ENCODE data around the gene MIEN1. TPM values are rescaled to one million over a fixed set of nuclear protein-coding genes. Genes with fewer than 3 reads are reported as not detected.

Gene MIEN1
- total and polyA plus RNA-seq, 2 of the 13 experiments (the other 11 are each of a cell fraction or from before 2014, with no cell fraction given) = 40.6 to 56.6 TPM

DNA sequence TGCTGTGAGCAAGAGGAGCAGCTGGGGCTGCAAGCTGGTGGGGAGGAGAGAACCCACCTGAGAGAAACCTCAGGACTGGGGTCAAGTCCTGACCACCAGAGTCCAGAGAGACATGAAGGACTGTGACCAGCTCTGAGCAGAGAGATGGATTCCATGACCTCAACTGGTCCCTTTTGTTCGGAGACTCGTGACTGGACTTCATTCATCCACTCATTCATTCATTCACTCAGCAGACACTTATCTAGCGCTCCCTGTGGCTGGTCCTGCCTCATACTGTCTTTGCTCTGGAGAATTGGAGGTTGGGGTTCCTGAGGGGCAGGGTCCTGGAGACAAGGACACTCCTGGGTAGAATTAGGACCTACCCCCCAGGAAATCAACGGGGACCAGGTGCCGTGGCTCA, 26.4 kb downstream of the MIEN1 start (continued):
- TF ChIP-seq, protein P1, sequence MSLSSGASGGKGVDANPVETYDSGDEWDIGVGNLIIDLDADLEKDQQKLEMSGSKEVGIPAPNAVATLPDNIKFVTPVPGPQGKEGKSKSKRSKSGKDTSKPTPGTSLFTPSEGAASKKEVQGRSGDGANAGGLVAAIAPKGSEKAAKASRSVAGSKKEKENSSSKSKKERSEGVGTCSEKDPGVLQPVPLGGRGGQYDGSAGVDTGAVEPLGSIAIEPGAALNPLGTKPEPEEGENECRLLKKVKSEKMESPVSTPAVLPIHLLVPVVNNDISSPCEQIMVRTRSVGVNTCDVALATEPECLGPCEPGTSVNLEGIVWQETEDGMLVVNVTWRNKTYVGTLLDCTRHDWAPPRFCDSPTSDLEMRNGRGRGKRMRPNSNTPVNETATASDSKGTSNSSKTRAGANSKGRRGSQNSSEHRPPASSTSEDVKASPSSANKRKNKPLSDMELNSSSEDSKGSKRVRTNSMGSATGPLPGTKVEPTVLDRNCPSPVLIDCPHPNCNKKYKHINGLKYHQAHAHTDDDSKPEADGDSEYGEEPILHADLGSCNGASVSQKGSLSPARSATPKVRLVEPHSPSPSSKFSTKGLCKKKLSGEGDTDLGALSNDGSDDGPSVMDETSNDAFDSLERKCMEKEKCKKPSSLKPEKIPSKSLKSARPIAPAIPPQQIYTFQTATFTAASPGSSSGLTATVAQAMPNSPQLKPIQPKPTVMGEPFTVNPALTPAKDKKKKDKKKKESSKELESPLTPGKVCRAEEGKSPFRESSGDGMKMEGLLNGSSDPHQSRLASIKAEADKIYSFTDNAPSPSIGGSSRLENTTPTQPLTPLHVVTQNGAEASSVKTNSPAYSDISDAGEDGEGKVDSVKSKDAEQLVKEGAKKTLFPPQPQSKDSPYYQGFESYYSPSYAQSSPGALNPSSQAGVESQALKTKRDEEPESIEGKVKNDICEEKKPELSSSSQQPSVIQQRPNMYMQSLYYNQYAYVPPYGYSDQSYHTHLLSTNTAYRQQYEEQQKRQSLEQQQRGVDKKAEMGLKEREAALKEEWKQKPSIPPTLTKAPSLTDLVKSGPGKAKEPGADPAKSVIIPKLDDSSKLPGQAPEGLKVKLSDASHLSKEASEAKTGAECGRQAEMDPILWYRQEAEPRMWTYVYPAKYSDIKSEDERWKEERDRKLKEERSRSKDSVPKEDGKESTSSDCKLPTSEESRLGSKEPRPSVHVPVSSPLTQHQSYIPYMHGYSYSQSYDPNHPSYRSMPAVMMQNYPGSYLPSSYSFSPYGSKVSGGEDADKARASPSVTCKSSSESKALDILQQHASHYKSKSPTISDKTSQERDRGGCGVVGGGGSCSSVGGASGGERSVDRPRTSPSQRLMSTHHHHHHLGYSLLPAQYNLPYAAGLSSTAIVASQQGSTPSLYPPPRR (CRISPR knock-in tag; IDR thresholded peaks at IDR 0.05; ENCODE audit: borderline replicate concordance) = no peak
- TF ChIP-seq MLLT10 (CRISPR knock-in tag; IDR thresholded peaks at IDR 0.05) (no peak), DR1 (CRISPR knock-in tag; IDR thresholded peaks at IDR 0.05) (0 out of 2 replicates have a peak, but pooled peaks have one; percentile 15), ZNF800 (CRISPR knock-in tag; IDR thresholded peaks at IDR 0.05) (no peak), ZNF839 (CRISPR knock-in tag; IDR thresholded peaks at IDR 0.05; ENCODE audit: borderline replicate concordance) (no peak), SIX4 (CRISPR knock-in tag; IDR thresholded peaks at IDR 0.05) (no peak), CENPBD1 (CRISPR knock-in tag; IDR thresholded peaks at IDR 0.05; ENCODE audit: borderline replicate concordance, low read depth) (no peak), MED1 (CRISPR knock-in tag; IDR thresholded peaks at IDR 0.05) (no peak), NCOA5 (CRISPR knock-in tag; IDR thresholded peaks at IDR 0.05) (no peak), HOXA5 (CRISPR knock-in tag; IDR thresholded peaks at IDR 0.05) (0 out of 2 replicates have a peak, but pooled peaks have one; percentile 27), ZNF776 (CRISPR knock-in tag; IDR thresholded peaks at IDR 0.05) (0 out of 2 replicates have a peak, but pooled peaks have one; percentile 16), SAP130 (CRISPR knock-in tag; IDR thresholded peaks at IDR 0.05; ENCODE audit: low read depth) (no peak), ZNF24 (IDR thresholded peaks at IDR 0.05) (0 out of 2 replicates have a peak, but pooled peaks have one; percentile 54)
- TF ChIP-seq, protein P2, sequence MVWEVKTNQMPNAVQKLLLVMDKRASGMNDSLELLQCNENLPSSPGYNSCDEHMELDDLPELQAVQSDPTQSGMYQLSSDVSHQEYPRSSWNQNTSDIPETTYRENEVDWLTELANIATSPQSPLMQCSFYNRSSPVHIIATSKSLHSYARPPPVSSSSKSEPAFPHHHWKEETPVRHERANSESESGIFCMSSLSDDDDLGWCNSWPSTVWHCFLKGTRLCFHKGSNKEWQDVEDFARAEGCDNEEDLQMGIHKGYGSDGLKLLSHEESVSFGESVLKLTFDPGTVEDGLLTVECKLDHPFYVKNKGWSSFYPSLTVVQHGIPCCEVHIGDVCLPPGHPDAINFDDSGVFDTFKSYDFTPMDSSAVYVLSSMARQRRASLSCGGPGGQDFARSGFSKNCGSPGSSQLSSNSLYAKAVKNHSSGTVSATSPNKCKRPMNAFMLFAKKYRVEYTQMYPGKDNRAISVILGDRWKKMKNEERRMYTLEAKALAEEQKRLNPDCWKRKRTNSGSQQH (CRISPR knock-in tag; IDR thresholded peaks at IDR 0.05; ENCODE audit: low read depth) = no peak
- TF ChIP-seq, protein P3, sequence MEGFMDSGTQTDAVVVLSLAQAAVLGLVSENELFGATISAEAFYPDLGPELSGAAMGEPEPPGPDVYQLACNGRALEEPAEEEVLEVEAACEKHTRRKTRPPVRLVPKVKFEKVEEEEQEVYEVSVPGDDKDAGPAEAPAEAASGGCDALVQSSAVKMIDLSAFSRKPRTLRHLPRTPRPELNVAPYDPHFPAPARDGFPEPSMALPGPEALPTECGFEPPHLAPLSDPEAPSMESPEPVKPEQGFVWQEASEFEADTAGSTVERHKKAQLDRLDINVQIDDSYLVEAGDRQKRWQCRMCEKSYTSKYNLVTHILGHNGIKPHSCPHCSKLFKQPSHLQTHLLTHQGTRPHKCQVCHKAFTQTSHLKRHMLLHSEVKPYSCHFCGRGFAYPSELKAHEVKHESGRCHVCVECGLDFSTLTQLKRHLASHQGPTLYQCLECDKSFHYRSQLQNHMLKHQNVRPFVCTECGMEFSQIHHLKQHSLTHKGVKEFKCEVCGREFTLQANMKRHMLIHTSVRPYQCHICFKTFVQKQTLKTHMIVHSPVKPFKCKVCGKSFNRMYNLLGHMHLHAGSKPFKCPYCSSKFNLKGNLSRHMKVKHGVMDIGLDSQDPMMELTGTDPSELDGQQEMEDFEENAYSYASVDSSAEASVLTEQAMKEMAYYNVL (CRISPR knock-in tag; IDR thresholded peaks at IDR 0.05; ENCODE audit: borderline replicate concordance) = no peak

Data from HepG2 (cell line).